OCI-M2 (cell line): ENCODE results near the gene GRWD1.
"Not testable (repeated sequence)": the region's sequence is repeated elsewhere in the genome, so short reads cannot be mapped to it uniquely, and the experiment has no call there.

Experiments used
- DNase-seq: peaks from one replicate; lab custom pipeline; 2025; ENCODE audit not compliant: unreplicated experiment; lab: John Stamatoyannopoulos, UW

Gene GRWD1

DNA sequence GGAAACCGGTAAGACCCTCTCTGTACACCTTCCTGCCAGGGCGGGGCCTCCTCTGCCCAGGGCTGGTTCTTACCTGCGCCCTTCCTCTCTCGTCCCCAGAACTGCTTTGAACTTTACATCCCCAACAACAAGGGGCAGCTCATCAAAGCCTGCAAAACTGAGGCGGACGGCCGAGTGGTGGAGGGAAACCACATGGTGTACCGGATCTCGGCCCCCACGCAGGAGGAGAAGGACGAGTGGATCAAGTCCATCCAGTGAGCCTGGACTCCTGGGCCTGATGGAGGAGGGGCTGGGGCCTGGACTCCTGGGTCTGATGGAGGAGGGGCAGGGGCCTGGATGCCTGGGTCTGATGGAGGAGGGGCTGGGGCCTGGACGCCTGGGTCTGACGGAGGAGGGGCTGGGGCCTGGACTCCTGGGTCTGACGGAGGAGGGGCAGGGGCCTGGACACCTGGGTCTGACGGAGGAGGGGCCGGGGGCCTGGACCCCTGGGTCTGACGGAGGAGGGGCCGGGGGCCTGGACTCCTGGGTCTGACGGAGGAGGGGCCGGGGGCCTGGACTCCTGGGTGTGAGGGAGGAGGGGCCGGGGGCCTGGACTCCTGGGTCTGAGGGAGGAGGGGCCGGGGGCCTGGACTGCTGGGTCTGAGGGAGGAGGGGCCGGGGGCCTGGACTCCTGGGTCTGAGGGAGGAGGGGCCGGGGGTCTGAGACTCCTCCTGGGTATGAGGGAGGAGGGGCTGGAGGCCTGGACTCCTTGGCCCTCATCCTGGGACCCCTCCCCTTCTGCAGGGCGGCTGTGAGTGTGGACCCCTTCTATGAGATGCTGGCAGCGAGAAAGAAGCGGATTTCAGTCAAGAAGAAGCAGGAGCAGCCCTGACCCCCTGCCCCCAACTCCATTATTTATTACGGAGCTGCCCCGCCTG lies 32.8 kb downstream of the GRWD1 start:
- no peak for DNase-seq

DNA sequence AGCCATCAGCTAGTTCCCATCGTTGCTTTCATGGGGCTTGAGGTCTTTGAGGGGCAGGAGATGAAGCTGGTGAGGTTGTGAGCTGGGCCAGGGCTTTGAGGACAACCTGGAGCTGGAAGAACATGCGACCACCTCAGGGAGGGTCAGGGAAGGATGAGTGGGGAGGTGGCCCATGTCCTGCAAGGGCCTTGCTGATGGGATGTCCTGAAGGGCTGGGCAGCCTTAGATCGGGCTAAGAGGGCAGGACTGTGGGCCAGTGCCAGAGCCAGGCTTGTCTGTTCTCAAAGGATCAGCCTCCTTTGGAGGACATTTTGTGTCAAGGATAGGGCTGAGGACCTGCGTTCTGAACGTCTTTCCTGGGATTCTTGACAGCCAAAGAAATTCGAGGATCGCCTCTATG lies 33.9 kb downstream of the GRWD1 start:
- DNase-seq: no peak

DNA sequence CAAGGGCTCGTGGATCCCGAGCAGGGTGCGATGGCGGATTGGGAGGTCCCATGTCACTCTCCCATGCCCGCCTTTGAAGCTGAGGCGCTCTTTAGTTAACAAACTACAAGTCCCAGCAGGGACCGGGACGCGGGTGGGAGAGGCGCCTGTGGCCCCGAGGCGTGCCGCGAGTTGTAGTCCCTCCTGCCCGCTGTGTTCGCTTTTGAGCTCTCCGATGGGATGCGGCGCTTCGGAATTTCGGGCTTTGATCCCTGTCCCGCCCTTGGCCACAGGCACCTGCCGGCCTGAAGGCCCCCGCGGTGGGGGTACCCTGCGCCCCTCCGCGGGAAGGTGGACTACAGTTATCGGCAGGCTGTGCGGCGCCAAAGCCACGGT lies 34.4 kb downstream of the GRWD1 start:
- no peak for DNase-seq

DNA sequence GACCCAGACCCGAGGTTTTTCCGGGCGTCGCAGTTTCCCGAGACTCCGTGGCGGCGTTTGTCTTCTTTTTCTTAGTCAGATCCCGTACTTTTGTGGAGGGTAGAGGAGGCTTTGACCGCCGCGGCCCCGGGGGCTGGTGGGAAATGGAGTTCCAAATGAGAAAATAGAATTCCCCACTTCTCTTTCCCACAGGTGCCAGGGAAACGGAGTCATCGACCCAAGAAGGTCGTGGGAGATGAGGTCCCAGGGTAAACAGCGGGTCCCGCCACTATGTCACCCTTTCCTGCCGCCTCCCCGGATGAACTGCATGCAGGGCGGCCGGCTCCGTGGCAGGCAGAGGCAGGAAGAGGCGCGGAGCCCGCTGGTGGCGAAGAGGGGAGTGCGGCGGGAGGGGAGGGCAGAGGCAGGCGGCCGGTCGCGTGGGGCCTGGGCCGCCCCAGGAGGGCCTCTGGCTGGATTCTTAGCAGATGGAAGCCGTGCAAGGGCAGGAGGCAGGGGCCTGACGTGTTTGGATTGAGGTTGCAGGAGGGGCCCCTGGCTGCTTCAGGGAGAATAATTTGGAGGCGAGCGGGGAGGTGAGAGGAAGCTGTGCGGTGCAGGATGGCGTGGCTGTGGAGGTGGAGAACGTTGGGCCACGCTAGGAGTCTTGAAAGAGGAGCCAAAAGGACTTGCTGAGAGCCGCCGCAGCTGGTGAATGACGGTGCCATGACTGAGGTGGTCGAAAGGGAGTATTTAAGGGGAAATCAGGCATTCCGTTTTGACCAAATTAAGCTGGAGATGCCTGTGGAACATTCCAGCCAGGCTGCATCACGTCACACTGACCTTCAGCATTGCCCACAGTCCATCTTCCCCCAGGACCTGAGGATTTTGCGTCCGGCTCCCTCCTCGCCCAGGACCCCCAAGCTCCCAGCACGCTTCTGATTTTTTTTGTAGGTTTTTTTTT lies 35.0 kb downstream of the GRWD1 start:
- no peak for DNase-seq

DNA sequence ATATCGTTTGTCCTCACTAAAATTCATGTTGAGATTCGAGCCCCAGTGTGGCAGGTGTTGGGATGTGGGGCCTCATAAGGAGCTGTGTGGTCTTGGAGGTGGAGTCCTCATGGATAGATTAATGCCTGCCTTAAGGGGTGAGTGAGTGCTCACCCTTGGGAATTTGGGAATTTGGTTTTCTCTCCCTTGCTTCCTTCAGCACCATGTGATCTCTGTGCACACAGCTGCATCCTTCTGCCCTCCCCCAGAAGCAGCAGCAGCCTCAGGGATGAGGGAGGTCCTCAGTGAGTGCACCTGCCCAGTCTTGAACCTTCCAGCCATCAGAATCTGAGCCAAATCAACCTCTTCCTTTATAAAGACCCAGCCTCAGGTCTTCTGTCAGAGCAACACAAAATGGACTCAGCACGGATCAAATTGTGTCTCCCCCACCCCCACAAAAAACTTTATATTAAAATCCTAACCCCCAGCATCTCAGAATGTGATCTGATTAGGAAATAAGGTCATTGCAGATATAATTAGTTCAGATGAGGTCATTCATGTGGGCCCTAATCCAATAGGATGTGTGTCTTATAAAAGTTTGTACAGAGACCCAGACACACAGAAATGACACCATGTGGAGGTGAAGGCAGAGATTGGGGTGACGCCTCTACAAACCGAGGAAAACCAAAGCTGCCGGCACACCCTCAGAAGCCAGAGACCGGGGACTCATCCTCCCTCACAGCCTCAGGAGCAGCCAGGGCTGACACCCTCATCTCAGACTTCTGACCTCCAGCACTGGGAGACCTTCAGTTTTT lies 36.3 kb downstream of the GRWD1 start:
- DNase-seq: no peak

DNA sequence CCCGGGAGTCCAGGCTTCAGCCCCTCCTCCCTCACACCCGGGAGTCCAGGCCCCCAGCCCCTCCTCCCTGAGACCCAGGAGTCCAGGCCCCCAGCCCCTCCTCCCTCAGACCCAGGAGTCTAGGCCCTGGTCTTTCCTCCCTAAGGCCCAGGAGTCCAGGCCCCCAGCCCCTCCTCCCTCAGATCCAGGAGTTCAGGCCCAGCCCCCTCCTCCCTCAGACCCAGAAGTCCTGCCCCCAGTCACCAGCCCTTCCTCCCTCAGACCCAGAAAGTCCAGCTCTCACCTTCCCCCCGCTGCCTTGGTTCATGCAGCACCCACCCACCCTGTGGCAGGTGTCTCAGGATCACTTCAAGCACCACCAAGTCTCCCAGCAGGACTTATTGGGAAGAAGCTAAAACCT lies 37.5 kb downstream of the GRWD1 start:
- no peak for DNase-seq

DNA sequence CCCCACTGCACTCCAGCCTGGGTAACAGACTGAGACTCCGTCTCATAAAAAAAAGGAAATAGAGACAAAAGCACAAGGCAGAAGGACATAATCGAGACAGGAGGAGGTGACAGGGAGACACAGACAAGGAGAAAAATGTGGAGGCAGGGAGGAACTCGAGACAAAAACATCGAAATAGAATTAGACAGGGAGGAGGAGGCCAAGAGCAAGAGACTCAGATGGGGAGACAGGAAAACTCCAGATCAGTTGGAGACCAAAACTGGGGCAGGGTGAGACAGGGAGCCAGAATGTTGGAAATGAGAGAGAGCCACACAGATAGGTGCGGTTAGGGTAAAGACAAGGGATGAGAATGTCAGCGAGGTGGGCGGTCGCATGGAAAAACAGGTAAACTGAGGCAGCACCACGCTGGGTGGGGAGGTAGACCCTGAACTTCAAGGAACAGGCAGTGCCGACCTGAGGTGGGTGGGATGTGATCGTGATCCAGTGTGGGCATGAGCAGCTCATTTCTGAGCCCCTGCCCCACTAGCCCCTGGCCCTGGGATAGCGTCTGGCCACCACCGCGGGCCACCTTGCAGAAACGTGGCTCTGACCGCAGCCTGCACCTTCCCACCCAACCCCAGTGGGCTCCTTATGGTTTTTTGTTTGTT lies 38.6 kb downstream of the GRWD1 start:
- DNase-seq: no peak

DNA sequence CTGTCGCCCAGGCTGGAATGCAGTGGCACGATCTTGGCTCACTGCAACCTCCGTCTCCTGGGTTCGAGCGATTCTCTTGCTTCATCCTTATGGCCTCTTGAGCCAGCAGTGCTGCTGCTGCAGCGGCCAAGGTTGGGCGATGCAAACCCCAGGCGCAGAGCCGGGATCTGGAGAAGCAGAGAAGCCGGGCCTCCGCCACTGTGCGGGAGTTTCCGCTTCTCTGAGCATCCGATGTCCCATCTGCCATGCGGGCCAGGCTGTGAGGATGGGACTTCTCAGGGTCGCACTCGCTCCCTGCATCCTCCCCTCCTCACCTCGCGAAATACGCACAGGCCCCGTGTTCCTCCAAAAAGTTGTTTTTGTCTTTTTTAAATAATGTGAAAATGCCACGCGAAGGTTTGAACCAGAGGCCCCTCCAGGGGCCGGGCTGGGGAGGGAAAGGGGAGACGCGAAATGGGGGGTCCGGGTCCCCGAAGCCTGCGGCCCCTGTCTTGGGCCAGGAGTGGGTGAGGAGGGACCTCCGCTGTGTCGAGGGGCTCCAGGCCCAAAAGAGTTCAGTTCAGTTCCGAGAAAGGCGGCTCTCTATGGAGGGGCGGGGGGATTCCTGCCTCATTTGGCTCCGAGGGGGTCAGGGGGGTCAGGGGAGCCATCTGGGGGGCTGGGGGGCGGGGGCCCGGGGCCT lies 39.3 kb downstream of the GRWD1 start:
- DNase-seq: no peak

DNA sequence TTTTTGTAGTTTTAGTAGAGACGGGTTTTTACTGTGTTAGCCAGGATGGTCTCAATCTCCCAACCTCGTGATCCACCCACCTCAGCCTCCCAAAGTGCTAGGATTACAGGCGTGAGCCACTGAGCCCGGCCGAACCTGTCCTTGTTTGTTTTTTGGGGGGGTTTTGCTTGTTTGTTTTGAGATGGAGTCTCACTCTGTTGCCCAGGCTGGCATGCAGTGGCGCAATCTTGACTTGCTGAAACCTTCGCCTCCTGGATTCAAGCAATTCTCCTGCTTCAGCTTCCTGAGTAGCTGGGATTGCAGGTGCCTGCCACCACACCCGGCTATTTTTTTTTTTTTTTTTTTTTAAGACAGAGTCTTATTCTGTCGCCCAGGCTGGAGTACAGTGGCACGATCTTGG lies 40.9 kb downstream of the GRWD1 start:
- DNase-seq: not testable (repeated sequence)

DNA sequence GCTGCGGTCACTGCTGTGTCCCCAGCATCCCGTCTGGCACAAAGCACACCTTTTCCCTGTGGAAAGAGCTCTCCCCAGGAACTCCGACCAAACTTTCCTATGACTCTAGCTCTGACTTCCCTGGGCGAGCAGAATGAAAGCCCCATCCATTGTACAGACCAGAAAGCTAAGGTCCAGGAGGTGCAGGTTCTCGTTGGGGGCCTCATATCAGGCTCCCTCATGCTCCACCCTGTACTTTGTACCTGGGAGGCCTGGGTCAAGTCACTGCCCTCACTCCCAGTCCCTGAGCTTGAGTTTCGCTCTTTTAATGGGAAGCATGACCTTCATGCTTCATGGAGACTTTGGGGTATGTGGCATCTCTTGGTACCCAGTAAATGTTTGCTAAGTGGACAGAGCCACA lies 41.8 kb downstream of the GRWD1 start:
- no peak for DNase-seq

DNA sequence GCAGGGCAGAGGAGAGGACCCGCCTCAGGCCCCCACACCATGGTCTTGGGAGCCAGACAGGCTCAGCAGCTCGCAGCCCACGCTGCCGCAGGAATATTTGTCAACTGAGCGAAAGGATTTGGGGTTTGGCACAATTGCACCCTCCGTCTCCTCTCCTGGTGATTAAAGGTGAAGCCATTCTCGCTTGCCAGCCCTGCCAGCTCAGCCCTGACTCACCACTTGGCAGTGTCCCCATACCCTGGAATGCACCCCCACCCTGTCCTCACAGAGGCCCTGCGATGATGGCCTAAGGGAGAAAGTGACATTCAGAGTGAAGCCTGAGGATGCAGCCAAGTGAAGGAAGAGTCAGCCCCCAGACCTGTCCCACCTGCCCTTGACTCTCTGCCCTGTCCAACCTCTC lies 42.2 kb downstream of the GRWD1 start:
- DNase-seq: no peak

DNA sequence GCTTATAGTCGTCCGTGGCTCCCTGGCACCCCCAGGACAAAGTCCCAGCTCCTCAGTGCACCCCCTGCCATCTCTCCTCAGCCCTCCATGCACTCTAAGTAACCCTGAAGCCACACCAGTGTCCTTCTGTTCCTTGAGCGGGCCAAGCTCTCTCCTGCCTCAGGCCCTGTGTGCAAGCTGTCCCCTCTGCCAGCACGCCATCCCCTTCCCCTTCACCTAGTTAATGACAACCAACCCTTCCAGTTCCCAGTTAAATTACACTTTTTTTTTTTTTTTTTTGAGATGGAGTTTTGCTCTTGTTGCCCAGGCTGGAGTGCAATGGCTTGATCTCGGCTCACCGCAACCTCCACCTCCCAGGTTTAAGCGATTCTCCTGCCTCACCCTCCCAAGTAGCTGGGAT lies 42.7 kb downstream of the GRWD1 start:
- not testable (repeated sequence) for DNase-seq

DNA sequence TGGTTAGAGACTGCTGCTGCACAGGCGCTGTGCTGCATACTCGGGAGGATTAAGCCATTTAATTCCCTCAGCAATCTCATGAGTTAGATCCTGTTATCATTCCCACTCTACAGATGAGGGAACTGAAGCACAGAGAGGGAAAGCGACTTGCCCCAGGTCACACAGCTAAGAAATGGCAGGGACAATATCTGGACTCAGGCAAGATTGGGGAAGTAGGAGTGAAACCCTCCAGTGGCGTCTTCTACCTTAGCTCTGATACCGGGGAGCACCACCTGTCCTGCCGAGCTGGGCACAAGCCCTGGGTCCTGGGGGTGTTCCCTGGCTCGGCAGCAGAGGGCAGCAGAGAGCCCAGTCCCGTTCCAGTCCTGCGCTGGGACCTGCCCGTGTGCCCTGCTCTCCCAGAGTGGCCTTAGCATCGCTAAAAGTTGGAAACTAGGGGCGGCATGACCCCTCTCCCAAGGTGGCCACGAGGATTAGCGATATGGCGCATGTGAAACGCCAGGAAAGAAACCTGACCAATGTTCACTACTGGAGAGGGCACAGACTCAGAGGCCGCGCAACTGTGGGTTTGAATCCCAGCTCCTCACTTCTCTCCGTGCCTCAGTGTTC lies 43.9 kb downstream of the GRWD1 start:
- peak; percentile 20 for DNase-seq

DNA sequence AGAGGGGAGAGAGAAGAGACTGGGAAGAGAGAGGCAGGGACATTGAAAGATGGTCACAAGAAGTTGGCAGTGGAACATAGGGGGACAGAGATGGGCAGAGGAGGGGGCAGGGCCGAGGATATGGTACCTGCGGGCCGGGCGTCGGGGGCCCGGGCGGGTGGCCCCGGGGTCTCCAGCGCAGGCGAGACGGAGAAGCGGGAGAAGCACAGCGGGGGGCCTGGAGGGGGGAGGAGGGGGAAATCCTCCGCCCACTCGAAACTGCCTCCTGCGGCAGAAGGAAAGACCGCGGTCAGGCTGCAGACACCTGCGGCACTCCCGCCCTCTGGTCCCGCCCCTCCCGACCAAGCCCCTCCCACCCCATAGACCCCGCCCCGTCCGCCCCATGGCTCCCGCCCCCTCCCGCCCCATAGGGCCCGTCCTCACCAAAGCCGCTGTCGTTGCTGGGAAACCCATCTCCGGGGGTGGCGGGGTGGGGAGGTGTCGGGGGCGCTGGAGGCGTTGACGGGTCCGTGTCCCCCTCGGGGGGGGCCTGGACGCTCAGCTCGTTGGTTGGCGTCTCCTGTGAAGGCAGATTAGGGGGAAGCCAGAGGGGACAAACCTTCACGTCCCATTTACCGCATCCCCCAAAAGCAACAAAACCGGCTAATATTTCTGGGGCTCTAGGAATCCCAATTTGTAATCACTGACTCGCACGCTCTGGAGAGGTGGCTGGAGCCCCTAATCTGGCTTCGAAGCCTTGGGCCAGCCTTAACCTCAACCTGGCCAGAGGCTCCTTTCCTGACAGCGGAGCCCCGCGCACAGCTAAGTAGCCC lies 45.4 kb downstream of the GRWD1 start:
- no peak for DNase-seq

DNA sequence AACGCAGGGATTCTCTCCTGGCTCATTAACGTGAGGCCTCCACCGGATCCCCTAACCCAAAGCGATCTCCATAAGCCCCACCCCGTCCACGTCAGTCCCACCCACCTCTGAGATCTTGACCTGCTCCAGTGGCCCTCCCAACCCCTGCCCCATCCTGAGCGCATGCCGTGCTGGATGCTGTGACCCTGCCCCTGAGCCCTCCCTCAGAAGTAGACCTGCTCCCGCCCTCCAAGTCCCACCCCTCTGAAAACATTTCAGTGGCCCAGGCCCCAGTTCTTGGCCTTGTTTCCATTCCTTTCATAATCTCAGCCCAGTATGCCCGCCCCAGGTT lies 46.0 kb downstream of the GRWD1 start:
- no peak for DNase-seq

DNA sequence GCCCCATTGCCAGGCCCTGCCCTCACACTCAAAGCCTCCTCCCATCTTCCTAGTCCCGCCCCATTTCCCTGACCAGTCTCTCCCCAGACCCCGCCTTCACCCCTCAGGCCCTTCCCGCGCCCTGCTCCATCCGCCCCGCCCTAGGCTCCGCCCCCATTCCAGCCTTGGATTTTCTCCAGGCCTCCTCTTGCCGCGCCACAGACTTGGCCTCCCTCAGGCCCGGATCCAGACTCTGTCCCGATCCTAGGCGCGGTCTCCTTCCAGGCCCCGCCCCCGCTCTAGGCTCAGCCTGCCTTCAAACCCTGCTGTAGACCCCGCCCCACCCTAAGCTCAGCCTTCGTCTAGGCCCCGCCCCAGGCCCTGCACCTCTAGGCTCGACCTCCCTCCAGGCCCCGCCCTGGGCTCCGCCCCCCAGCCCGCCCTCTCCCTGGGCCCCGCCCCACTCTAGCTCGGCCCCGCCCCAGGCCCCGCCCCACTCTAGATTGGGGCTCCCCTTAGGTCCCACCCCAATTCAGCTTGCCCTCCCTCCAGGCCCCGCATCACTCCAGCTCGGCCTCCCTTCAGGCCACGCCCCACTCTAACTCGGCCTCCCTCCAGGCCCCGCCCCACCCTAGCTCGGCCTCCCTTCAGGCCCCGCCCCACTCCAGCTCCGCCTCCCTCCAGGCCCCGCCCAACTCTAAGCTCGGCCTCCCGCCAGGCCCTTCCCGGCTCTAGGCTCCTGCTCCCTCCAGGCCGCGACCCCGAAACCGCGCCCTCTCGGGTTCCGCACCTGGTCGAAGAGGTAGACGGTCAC lies 47.3 kb downstream of the GRWD1 start:
- no peak for DNase-seq

DNA sequence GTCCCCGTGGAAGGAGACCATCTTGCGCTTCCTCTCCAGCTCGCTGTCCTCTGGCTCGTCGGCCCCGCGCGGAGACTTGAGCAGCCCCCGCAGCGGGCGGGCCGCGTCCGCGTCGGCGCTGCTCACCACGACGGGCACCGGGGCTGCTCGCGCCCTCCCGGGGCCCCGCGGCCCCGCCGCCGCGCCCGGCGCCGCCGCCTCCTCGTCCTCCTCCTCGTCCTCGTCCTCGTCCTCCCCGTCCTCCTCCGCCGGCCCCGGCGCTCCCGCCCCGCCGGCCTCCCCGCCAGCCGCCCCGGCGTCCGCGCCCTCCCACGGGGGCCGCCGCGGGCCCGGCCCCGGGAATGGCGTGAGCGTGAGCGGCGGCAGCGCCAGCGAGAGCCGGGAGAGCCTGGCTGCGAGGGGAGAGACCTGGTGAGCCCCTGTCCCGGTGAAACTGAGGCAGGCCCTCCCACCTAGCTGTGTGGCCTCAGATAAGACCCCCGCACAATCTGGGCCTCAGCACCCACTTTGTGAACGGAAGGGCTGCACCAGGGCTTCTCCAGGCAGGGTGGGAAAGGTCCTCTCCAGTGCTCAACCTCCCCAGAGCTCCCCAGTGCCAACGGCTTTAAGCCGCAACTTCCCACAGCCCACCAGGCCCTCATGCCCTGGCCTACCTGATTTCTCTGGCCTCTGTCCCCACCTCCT lies 48.1 kb downstream of the GRWD1 start:
- DNase-seq: no peak

DNA sequence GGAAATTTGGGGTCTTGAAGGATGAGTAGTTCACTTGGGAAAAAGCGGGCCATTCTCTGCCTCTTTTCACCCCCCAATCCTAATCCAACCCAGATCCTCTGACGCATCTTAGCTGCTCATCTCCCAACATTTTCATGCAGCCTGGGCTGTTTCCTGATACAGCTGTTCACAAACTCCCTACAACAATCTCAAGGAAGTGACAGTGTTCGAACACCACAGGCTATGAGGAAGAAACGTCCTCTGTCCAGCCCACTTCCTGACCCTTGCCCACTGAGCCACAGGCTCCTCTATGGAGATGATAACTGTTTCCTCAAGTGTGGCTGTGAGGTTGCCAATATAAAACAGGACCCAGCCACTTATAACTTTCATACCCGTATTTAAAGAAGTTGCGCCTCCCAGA lies 49.6 kb downstream of the GRWD1 start:
- DNase-seq: no peak
